Mammary epithelial cell (primary cell): ENCODE results near the gene SCN8A.

Source experiments
- CTCF ChIP-seq, 2 donors: IDR thresholded peaks in 1 of 2; conservative IDR thresholded peaks in 1 of 2; 2 replicates each; pipeline ENCODE4 v1.5.1; 2011 to 2012; ENCODE audit warnings: inconsistent platforms in 2 of 2, low read length in 2 of 2, mild to moderate bottlenecking in 2 of 2, control low read depth in 1 of 2, low read depth in 1 of 2; ENCODE audit not compliant: insufficient read depth in 1 of 2; ENCODE audit errors: extremely low read depth in 1 of 2
- EZH2 ChIP-seq: IDR thresholded peaks from 2 replicates; pipeline ENCODE4 v1.6.1; 2012; ENCODE audit warnings: low read length, inconsistent platforms, borderline replicate concordance

- TF ChIP-seq CTCF (conservative IDR thresholded peaks at IDR 0.05 in 1 of 2, IDR thresholded peaks at IDR 0.05 in 1 of 2; ENCODE audit: extremely low read depth in 1 of 2, insufficient read depth in 1 of 2, low read depth in 1 of 2, low read length in 2 of 2) (no peak), EZH2 (no peak)
Observed at GRCh38 chr12:51833448-51834227, 242.6 kb downstream of the SCN8A start.
